Measurements from ENCODE around the gene PLEKHD1. TPM values are rescaled to one million over a fixed set of nuclear protein-coding genes. Genes with fewer than 3 reads are reported as not detected.
A peak's percentile ranks its signal among the peaks of the same experiment; 100 is the strongest.

Gene PLEKHD1
- total RNA-seq, 1 experiment from 2014 or later = not detected

DNA sequence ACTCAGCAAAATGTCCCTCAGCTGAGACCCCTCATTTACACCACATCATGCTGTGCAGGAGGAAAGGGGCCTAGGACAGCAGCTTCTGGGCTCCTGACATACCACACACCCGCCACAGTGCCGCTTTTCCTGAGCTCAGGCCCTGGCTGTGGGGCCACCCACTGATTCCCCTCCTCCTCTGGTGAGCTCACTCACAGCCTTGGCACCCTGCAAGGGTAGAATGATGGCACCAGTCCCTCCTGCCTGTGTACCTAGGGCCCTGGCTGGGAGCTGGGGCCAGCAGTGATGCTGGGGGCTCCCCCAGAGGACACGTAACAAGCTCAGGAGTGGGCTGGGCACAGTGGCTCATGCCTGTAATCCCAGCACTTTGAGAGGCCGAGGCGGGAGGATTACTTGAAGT is 44.4 kb downstream of the PLEKHD1 start:
- no peaks in the 10 kb centered on the region; the same call in 1 of the 2 replicates for H3K27me3 ChIP-seq
- H3K9me3 ChIP-seq = no peaks in the 10 kb centered on the region
- no peak overlapping the region for H3K4me3 ChIP-seq
- no peak for DNase-seq
- no peaks in the 10 kb centered on the region for H3K36me3 ChIP-seq

GRCh38 chr14:69529563-69529962 is 45.0 kb downstream of the PLEKHD1 start:
- Histone ChIP-seq H3K36me3 (no peaks in the 10 kb centered on the region), H3K4me3 (no peak overlapping the region), H3K9me3 (no peaks in the 10 kb centered on the region), H3K27me3 (no peaks in the 10 kb centered on the region; the same call in 1 of the 2 replicates)
- no peak for DNase-seq

DNA sequence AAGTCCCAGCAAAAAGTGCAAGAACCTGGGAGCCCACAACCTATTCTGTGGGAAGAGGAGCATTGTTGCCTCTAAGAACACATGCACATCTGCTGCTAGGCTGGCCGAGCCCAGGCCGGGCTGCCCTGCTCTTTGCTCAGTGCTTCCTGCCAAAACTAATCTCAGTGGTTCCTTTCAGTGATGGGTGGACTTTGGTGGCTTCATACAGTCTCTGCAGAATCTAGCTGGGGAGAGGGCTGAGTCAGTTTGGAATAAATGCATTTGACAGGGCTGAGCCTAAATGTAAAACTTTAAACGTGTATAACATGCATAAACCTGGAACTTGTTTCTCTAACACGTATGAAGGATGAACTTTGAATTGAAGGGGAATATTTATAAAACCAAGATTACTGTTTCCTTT is 45.6 kb downstream of the PLEKHD1 start:
- Histone ChIP-seq H3K9me3 (no peaks in the 10 kb centered on the region), H3K36me3 (no peaks in the 10 kb centered on the region), H3K27me3 (no peaks in the 10 kb centered on the region; the same call in 1 of the 2 replicates), H3K4me3 (no peak overlapping the region)
- no peak for DNase-seq

DNA sequence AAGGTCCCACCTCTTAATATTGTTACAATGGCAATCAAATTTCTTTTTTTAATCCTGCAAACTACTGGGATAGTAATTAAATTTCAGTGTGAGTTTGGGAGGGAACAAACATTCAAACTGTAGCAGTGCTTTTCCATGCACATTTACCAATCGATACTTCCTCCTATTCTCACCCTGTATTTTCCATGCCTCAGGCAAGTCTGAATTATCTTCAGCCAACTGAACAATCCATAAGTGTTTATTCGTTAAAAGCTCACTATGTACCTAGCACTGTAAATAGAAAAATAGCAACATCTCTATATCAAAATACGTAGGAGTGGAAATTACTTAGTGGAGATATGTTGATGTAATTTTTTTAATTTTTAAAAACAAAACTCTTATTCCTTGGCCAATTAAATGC is 46.6 kb downstream of the PLEKHD1 start:
- H3K9me3 ChIP-seq = no peaks in the 10 kb centered on the region
- H3K36me3 ChIP-seq = no peaks in the 10 kb centered on the region
- no peak for DNase-seq
- H3K4me3 ChIP-seq = no peak overlapping the region
- H3K27me3 ChIP-seq = no peaks in the 10 kb centered on the region

GRCh38 chr14:69532561-69533340 is 48.2 kb downstream of the PLEKHD1 start:
- peak; percentile 29 for DNase-seq
- H3K4me3 ChIP-seq = no peak overlapping the region
- no peaks in the 10 kb centered on the region for H3K36me3 ChIP-seq
- H3K9me3 ChIP-seq = no peaks in the 10 kb centered on the region
- no peaks in the 10 kb centered on the region for H3K27me3 ChIP-seq

- H3K4me3 ChIP-seq = no peak overlapping the region
- no peaks in the 10 kb centered on the region for H3K27me3 ChIP-seq
- no peaks in the 10 kb centered on the region for H3K36me3 ChIP-seq
- peak; percentile 34 for DNase-seq
- H3K9me3 ChIP-seq = no peaks in the 10 kb centered on the region
Observed at GRCh38 chr14:69535230-69535848, 50.8 kb downstream of the PLEKHD1 start.

- DNase-seq = no peak
Observed at GRCh38 chr14:69536971-69537370, 52.4 kb downstream of the PLEKHD1 start.

GRCh38 chr14:69537900-69538299 is 53.4 kb downstream of the PLEKHD1 start:
- Histone ChIP-seq H3K4me3 (no peak overlapping the region), H3K36me3 (no peaks in the 10 kb centered on the region), H3K9me3 (no peaks in the 10 kb centered on the region), H3K27me3 (no peaks in the 10 kb centered on the region)
- DNase-seq = no peak

More at GRCh38 chr14:69536971-69537370, 52.4 kb downstream of the PLEKHD1 start:
- Histone ChIP-seq H3K4me3 (no peak overlapping the region), H3K36me3 (no peaks in the 10 kb centered on the region), H3K27me3 (no peaks in the 10 kb centered on the region), H3K9me3 (no peaks in the 10 kb centered on the region)

DNA sequence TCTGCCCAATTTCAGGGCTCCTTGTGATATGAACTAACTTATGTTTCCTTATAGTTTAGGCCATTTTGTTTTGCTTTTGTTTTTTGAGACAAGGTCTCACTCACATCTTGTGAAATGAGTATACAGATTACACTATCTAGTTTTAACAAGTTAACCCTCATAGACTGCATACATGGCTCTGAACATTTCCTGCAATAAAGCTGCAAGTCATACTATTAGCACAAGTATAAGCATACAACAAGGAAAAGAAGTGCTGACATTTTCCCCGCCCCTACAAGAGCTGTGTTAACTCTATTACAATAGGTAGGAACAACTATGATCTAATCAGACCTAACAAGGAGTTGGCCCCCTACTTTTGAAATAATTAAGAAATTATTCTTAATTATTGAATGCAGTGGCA is 54.2 kb downstream of the PLEKHD1 start:
- Histone ChIP-seq H3K4me3 (no peak overlapping the region), H3K36me3 (no peaks in the 10 kb centered on the region), H3K9me3 (no peaks in the 10 kb centered on the region), H3K27me3 (no peaks in the 10 kb centered on the region)
- DNase-seq = no peak

GRCh38 chr14:69539631-69540410 is 55.3 kb downstream of the PLEKHD1 start:
- H3K36me3 ChIP-seq = no peaks in the 10 kb centered on the region
- peak; percentile 12 for DNase-seq
- H3K27me3 ChIP-seq = no peaks in the 10 kb centered on the region
- no peak overlapping the region for H3K4me3 ChIP-seq
- H3K9me3 ChIP-seq = no peaks in the 10 kb centered on the region

GRCh38 chr14:69540654-69541335 is 56.3 kb downstream of the PLEKHD1 start:
- DNase-seq = no peak
- Histone ChIP-seq H3K4me3 (no peak overlapping the region), H3K9me3 (no peaks in the 10 kb centered on the region), H3K36me3 (no peaks in the 10 kb centered on the region), H3K27me3 (no peaks in the 10 kb centered on the region)

- Histone ChIP-seq H3K4me3 (no peak overlapping the region), H3K27me3 (no peaks in the 10 kb centered on the region), H3K36me3 (no peaks in the 10 kb centered on the region), H3K9me3 (no peaks in the 10 kb centered on the region)
- DNase-seq = no peak
Observed at GRCh38 chr14:69542311-69542710, 57.8 kb downstream of the PLEKHD1 start.

DNA sequence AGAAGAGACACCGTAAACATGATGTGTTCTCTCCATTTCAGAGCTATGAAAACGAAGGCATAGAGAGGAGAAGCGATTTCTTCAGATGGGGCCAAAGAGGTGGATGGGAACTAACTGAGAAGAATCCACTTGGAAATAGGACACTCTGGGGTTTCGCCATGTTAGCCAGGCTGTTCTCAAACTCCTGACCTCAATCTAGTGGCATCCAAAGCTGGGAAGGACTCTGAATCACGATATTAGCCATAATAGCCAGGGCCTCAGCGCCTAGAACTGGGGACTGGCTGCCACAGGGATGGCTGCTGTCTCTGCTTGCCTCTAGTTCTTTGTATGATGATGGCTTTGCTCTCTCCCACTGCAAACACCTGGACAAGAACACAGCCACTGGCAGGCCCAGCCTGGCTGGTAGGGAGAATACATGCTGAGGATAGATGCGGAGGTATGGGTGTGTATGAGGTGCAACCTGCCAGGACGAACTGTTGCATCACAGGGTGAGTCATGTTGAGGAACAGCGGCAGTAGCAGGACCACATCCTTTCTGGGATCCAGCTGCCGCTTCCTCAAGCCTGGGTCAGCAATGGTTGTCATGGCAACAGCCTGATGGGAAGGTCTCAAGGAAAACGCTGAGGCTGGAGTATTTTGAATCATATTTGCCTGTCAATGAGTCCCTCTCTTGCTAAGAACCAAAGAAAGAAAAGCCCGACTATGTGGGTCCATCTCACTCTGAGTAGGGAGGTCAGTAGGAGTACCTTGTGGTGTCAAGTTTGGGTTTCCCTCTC is 59.0 kb downstream of the PLEKHD1 start:
- Histone ChIP-seq H3K9me3 (no peaks in the 10 kb centered on the region), H3K36me3 (no peaks in the 10 kb centered on the region), H3K27me3 (no peaks in the 10 kb centered on the region), H3K4me3 (no peak overlapping the region)
- peak; percentile 80 for DNase-seq

- peak; percentile 9 for DNase-seq
- no peak overlapping the region for H3K4me3 ChIP-seq
- no peaks in the 10 kb centered on the region for H3K9me3 ChIP-seq
- no peaks in the 10 kb centered on the region for H3K36me3 ChIP-seq
- H3K27me3 ChIP-seq = no peaks in the 10 kb centered on the region
Observed at GRCh38 chr14:69547701-69548348, 63.3 kb downstream of the PLEKHD1 start.

DNA sequence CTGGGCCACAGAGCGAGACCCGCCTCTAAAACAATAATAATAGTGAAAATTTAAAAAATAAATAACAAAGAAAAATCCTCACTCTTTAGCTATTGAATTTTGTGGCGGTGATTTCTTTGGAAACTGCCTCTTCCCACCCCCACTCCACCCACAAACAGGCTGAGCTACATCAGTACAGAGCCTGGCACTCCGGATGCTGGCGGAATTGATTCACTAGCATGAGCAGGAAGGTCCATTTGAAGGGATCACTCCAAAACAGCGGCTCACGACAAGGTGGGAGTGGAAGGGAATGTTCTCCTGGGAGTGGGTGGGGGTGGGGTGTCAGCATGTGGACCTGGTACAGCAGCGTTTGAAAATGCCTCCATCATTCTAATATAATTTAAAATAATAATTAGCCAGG is 64.0 kb downstream of the PLEKHD1 start:
- Histone ChIP-seq H3K4me3 (no peak overlapping the region), H3K27me3 (no peaks in the 10 kb centered on the region), H3K36me3 (no peaks in the 10 kb centered on the region), H3K9me3 (no peaks in the 10 kb centered on the region)
- no peak for DNase-seq

GRCh38 chr14:69551511-69551910 is 67.0 kb downstream of the PLEKHD1 start:
- Histone ChIP-seq H3K36me3 (no peaks in the 10 kb centered on the region), H3K27me3 (no peaks in the 10 kb centered on the region), H3K9me3 (no peaks in the 10 kb centered on the region), H3K4me3 (no peak overlapping the region)
- DNase-seq = no peak
